HG03066 (cell line): Measurements from ENCODE around the gene TPCN2.

Source experiments
- ATAC-seq: cut with Tn5 transposase; IDR thresholded peaks from one replicate; pipeline ENCODE4 v1.9.1; 2021; ENCODE audit warnings: low read depth; ENCODE audit not compliant: unreplicated experiment

The TPCN2 gene

GRCh38 chr11:69091638-69092165 is 43.0 kb downstream of the TPCN2 start:
- no peak for ATAC-seq

GRCh38 chr11:69092263-69092662 is 43.5 kb downstream of the TPCN2 start:
- ATAC-seq = no peak

GRCh38 chr11:69093106-69093505 is 44.4 kb downstream of the TPCN2 start:
- ATAC-seq = no peak

GRCh38 chr11:69094111-69094914 is 45.6 kb downstream of the TPCN2 start:
- no peak for ATAC-seq

- no peak for ATAC-seq
These were observed 46.2 kb downstream of the TPCN2 start for GRCh38 chr11:69094915-69095290.

- ATAC-seq = no peak
These were observed 46.6 kb downstream of the TPCN2 start for GRCh38 chr11:69095300-69095699.

- ATAC-seq = no peak
These were observed 47.7 kb downstream of the TPCN2 start for GRCh38 chr11:69096473-69096872.

GRCh38 chr11:69097263-69097662 is 48.5 kb downstream of the TPCN2 start:
- no peak for ATAC-seq

- ATAC-seq = no peak
These were observed 50.4 kb downstream of the TPCN2 start for GRCh38 chr11:69099180-69099579.

- ATAC-seq = no peak
These were observed 51.9 kb downstream of the TPCN2 start for GRCh38 chr11:69100454-69101114.

GRCh38 chr11:69101115-69101791 is 52.5 kb downstream of the TPCN2 start:
- ATAC-seq = no peak

GRCh38 chr11:69101792-69102695 is 53.3 kb downstream of the TPCN2 start:
- ATAC-seq = no peak

- ATAC-seq = no peak
These were observed 54.2 kb downstream of the TPCN2 start for GRCh38 chr11:69102732-69103615.

- ATAC-seq = no peak
These were observed 55.6 kb downstream of the TPCN2 start for GRCh38 chr11:69104212-69104855.

- no peak for ATAC-seq
These were observed 56.2 kb downstream of the TPCN2 start for GRCh38 chr11:69104856-69105395.

GRCh38 chr11:69105461-69106030 is 56.8 kb downstream of the TPCN2 start:
- no peak for ATAC-seq

GRCh38 chr11:69106031-69106811 is 57.5 kb downstream of the TPCN2 start:
- no peak for ATAC-seq
